ENCODE results near the gene PCID2. TPM values are rescaled to one million over a fixed set of nuclear protein-coding genes. Genes with fewer than 3 reads are reported as not detected.

The PCID2 gene
- total RNA-seq, 1 donor from 2014 or later = 67.1 TPM

- H3K9me3 Mint-ChIP-seq = peaks cover 18% of the 10 kb centered on the region
- H3K36me3 Mint-ChIP-seq (ENCODE audit: low read depth) = peaks cover 9% of the 10 kb centered on the region
- intact Hi-C loops (cut with micrococcal nuclease) = loop anchor here (2.0 kb wide), 1 partner anchor 55 kb away; the partner anchor contains the start of genes CUL4A and PCID2
- no peak overlapping the region for H3K27ac Mint-ChIP-seq
- peaks cover 31% of the 10 kb centered on the region for H3K27me3 Mint-ChIP-seq (ENCODE audit: low read depth)
- H3K4me3 Mint-ChIP-seq (ENCODE audit: low read depth) = peak overlapping the region; percentile 68
- DNase-seq (ENCODE audit: low spot score) = peak; percentile 43
- peaks cover 14% of the 10 kb centered on the region for H3K4me1 Mint-ChIP-seq (ENCODE audit: low read depth)
These were observed 54.4 kb downstream of the PCID2 start for GRCh38 chr13:113153810-113154748.

DNA sequence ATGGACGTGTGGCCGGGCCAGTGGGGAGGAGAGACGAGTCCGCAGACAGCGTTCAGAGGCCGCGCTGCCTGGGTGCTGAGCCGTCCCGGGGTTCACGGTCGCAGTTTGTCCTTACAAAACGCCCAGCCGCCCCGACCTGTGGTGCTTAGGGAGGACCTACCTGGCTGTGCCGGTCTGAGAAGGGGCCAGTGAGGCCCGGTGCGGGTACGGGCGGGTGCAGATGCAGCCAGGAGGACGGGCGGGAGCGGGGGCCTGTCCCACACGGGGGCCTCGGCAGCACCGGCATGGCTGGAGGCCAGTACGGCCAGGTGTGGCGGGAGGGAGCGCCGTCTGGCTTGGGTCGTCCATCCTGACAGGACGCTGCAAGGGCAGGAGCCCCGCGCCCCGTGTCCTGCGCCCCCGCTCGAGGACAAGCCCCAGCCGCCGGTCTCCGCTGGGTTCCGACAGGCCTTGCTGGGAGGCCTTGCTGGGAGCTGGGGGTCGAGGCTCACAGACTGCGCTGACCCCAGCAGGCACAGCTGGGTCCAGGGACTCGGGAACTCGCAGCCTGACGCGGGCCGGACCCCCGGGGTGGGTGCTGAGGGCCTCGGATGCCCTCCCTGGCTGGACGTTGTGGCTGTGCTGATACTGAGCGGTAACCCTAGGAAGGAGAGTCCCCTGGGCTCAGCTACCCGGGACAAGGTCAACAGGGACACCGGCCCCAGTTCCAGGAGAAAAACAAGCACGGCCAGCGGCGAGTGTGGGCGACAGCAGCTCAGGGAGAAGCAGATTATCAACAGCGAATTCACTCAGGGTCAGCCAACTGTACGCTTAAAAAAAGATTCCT is 55.3 kb downstream of the PCID2 start:
- peak overlapping the region; percentile 80 for H3K4me3 Mint-ChIP-seq (ENCODE audit: low read depth)
- H3K9me3 Mint-ChIP-seq = peaks cover 18% of the 10 kb centered on the region
- peaks cover 9% of the 10 kb centered on the region for H3K36me3 Mint-ChIP-seq (ENCODE audit: low read depth)
- H3K4me1 Mint-ChIP-seq (ENCODE audit: low read depth) = peaks cover 14% of the 10 kb centered on the region
- H3K27me3 Mint-ChIP-seq (ENCODE audit: low read depth) = peaks cover 31% of the 10 kb centered on the region
- no peak for DNase-seq (ENCODE audit: low spot score)
- peak overlapping the region; percentile 59 for H3K27ac Mint-ChIP-seq
- intact Hi-C loops (cut with micrococcal nuclease) = no loop called here

DNA sequence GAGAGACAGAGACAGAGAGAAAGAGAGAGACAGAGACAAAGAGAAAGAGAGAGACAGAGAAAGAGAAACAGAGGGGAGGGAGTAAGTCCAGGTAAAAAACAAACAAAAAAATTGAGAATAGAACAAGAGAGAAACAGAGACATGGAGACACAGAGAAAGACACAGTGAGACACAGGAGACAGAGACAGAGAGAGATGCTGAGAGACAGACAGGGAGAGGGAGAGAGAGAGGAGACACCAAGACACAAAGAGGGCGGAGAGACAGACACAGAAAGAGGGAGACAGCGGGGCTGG is 55.8 kb downstream of the PCID2 start:
- intact Hi-C loops (cut with micrococcal nuclease) = no loop called here
- H3K4me3 Mint-ChIP-seq (ENCODE audit: low read depth) = peak overlapping the region; percentile 80
- no peak for DNase-seq (ENCODE audit: low spot score)
- peaks cover 18% of the 10 kb centered on the region for H3K9me3 Mint-ChIP-seq
- peaks cover 9% of the 10 kb centered on the region for H3K36me3 Mint-ChIP-seq (ENCODE audit: low read depth)
- peaks cover 14% of the 10 kb centered on the region for H3K4me1 Mint-ChIP-seq (ENCODE audit: low read depth)
- H3K27me3 Mint-ChIP-seq (ENCODE audit: low read depth) = peaks cover 31% of the 10 kb centered on the region
- peak overlapping the region; percentile 59 for H3K27ac Mint-ChIP-seq

GRCh38 chr13:113151745-113152690 is 56.5 kb downstream of the PCID2 start:
- Mint-ChIP-seq H3K4me3 (ENCODE audit: low read depth) (peak overlapping the region; percentile 80), H3K27me3 (ENCODE audit: low read depth) (peaks cover 28% of the 10 kb centered on the region), H3K27ac (no peak overlapping the region), H3K36me3 (ENCODE audit: low read depth) (peaks cover 9% of the 10 kb centered on the region), H3K9me3 (peaks cover 14% of the 10 kb centered on the region), H3K4me1 (ENCODE audit: low read depth) (peaks cover 14% of the 10 kb centered on the region)
- no peak for DNase-seq (ENCODE audit: low spot score)
- intact Hi-C loops (cut with micrococcal nuclease) = no loop called here

DNA sequence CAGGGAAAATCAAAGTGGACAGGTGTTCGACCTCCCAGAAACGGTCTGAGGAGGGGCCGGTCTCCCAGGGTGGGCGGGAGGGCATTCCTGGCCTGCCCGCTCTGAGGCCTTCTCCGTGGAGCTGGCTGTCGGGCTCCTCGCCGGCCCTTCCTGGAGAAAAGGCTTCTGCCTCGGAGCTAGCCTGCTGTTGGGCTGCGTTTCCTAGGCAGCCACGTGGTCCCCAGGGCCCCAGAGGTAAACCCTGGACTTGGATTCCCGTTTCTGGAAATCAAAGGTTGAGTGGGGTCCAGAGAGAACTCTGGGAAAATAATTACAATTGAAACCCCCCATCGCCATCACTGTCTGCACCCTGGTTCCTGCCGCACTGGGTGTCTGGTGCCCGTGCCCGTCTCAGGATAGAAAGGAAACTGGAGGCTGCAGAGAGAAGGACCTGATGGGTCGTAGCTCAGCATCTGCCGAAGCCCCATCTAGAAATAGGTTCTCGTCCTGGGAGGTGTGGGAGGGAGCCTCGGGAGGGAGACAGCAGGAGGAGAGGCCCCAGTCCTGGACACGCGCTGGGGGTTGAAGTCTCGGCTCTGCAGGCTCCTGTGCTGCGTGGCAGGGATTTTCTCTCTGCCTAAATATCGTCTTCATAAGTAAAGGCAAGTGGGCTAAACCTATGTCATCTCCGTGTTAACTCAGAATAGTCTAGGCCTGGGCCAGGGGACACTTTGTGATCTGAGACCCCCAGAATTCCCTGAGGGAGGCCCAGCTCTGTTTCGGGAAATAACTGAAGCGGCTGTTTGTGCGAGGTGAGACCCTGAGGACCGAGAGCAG is 57.7 kb downstream of the PCID2 start:
- Mint-ChIP-seq H3K27me3 (ENCODE audit: low read depth) (peaks cover 28% of the 10 kb centered on the region), H3K4me1 (ENCODE audit: low read depth) (peaks cover 14% of the 10 kb centered on the region), H3K27ac (no peak overlapping the region), H3K36me3 (ENCODE audit: low read depth) (peaks cover 9% of the 10 kb centered on the region), H3K4me3 (ENCODE audit: low read depth) (peak overlapping the region; percentile 26), H3K9me3 (peaks cover 11% of the 10 kb centered on the region)
- no peak for DNase-seq (ENCODE audit: low spot score)
- intact Hi-C loops (cut with micrococcal nuclease) = no loop called here

GRCh38 chr13:113149711-113150549 is 58.5 kb downstream of the PCID2 start:
- no peak overlapping the region for H3K4me3 Mint-ChIP-seq (ENCODE audit: low read depth)
- peaks cover 13% of the 10 kb centered on the region for H3K4me1 Mint-ChIP-seq (ENCODE audit: low read depth)
- peaks cover 3% of the 10 kb centered on the region for H3K9me3 Mint-ChIP-seq
- peaks cover 3% of the 10 kb centered on the region for H3K36me3 Mint-ChIP-seq (ENCODE audit: low read depth)
- peaks cover 21% of the 10 kb centered on the region for H3K27me3 Mint-ChIP-seq (ENCODE audit: low read depth)
- intact Hi-C loops (cut with micrococcal nuclease) = no loop called here
- DNase-seq (ENCODE audit: low spot score) = no peak
- H3K27ac Mint-ChIP-seq = no peak overlapping the region

- H3K27ac Mint-ChIP-seq = no peak overlapping the region
- no peak for DNase-seq (ENCODE audit: low spot score)
- H3K4me1 Mint-ChIP-seq (ENCODE audit: low read depth) = peaks cover 9% of the 10 kb centered on the region
- H3K27me3 Mint-ChIP-seq (ENCODE audit: low read depth) = peaks cover 21% of the 10 kb centered on the region
- H3K4me3 Mint-ChIP-seq (ENCODE audit: low read depth) = no peak overlapping the region
- H3K36me3 Mint-ChIP-seq (ENCODE audit: low read depth) = peaks cover 3% of the 10 kb centered on the region
- intact Hi-C loops (cut with micrococcal nuclease) = no loop called here
- no peaks in the 10 kb centered on the region for H3K9me3 Mint-ChIP-seq
These were observed 59.4 kb downstream of the PCID2 start for GRCh38 chr13:113148940-113149503.

DNA sequence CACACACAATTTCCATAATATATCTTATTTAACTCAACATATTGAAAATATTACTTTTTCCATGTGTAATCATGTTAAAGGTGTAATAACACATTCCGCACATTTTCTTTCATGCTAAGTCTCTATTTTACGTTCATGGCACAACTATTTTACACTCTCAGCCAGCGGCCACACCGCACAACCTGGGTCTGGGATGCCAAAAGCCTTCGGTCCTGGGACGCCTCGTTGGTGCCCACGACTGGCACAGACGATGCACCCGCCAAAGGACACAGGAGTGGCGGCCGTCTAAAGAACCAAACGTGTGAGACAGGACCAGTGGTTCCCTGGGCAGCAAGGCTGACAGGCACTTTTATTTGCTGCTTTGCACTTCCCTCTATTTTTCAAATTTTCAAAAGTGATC is 60.1 kb downstream of the PCID2 start:
- Mint-ChIP-seq H3K27me3 (ENCODE audit: low read depth) (peaks cover 21% of the 10 kb centered on the region), H3K4me3 (ENCODE audit: low read depth) (no peak overlapping the region), H3K9me3 (no peaks in the 10 kb centered on the region), H3K27ac (no peak overlapping the region), H3K4me1 (ENCODE audit: low read depth) (peaks cover 9% of the 10 kb centered on the region), H3K36me3 (ENCODE audit: low read depth) (peaks cover 3% of the 10 kb centered on the region)
- DNase-seq (ENCODE audit: low spot score) = no peak
- intact Hi-C loops (cut with micrococcal nuclease) = no loop called here

DNA sequence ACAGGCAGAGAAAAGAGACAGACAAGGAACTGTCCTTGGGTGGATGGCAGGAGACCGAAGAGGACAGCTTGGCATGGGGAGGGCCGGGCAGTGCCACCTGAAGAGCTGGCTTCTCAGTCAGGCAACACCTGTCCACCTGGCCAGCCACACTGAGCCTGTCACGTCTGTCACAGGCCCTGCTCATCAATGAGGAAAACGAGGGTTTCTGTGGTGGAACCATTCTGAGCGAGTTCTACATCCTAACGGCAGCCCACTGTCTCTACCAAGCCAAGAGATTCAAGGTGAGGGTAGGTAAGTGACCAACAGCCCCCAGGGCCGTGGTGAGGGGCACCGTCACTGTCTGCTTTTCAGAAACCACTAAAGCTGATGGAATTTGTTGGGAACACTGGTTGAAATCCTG is 61.3 kb downstream of the PCID2 start:
- intact Hi-C loops (cut with micrococcal nuclease) = no loop called here
- H3K36me3 Mint-ChIP-seq (ENCODE audit: low read depth) = no peaks in the 10 kb centered on the region
- H3K27me3 Mint-ChIP-seq (ENCODE audit: low read depth) = peaks cover 13% of the 10 kb centered on the region
- H3K27ac Mint-ChIP-seq = no peak overlapping the region
- H3K4me1 Mint-ChIP-seq (ENCODE audit: low read depth) = peaks cover 2% of the 10 kb centered on the region
- no peak for DNase-seq (ENCODE audit: low spot score)
- H3K4me3 Mint-ChIP-seq (ENCODE audit: low read depth) = no peak overlapping the region
- H3K9me3 Mint-ChIP-seq = no peaks in the 10 kb centered on the region

- no peaks in the 10 kb centered on the region for H3K9me3 Mint-ChIP-seq
- H3K27ac Mint-ChIP-seq = no peak overlapping the region
- no peaks in the 10 kb centered on the region for H3K4me1 Mint-ChIP-seq (ENCODE audit: low read depth)
- no peak for DNase-seq (ENCODE audit: low spot score)
- no peak overlapping the region for H3K4me3 Mint-ChIP-seq (ENCODE audit: low read depth)
- peaks cover 8% of the 10 kb centered on the region for H3K27me3 Mint-ChIP-seq (ENCODE audit: low read depth)
- intact Hi-C loops (cut with micrococcal nuclease) = no loop called here
- H3K36me3 Mint-ChIP-seq (ENCODE audit: low read depth) = no peaks in the 10 kb centered on the region
These were observed 61.7 kb downstream of the PCID2 start for GRCh38 chr13:113146750-113147149.

Data from activated T-helper 2 cell treated with anti-CD3 and anti-CD28 coated beads, Interferon-gamma antibody, Interleukin-2, Interleukin-4, amounts not matched to agents 10 μg/mL and 5 μg/mL and 100 μg/mL, durations not matched to agents 14 hours and 24 hours and 36 hours (primary cell).